IMR-90 (cell line): ENCODE data around the gene TFAP2E. TPM values are rescaled to one million over a fixed set of nuclear protein-coding genes. Genes with fewer than 3 reads are reported as not detected.

Experiments
- ATAC-seq: fragments of 200-7000 bp; cut with Tn5 transposase; 2 replicates; pipeline ENCODE4 v1.9.1; 2020; ENCODE audit warnings: low read depth, mild to moderate bottlenecking, moderate library complexity
- BruUV-seq: library from RNA; stranded (reverse); fragments of 400-500 nt; replicated peaks from 2 replicates; lab custom pipeline; 2021; lab: Mats Ljungman, UMichigan
- CTCF ChIA-PET: fragments of 300-600 bp; formaldehyde crosslinking; extraction: SDS; loops from one replicate; lab custom pipeline; 2021; ENCODE audit warnings: antibody characterized with exemption; lab: Yijun Ruan, JAX
- POLR2A ChIA-PET: fragments of 300-600 bp; sonication (Branson Sonifier 250); formaldehyde crosslinking; loops from one replicate; lab custom pipeline; 2022; ENCODE audit warnings: antibody characterized with exemption; ENCODE audit not compliant: unreplicated experiment; lab: Charles Lee
- DNase-seq: peaks from one replicate; pipeline ENCODE4 v3.0.0; 2013
- H2AFZ ChIP-seq: replicated peaks from 2 replicates; pipeline ENCODE3; 2013; ENCODE audit warnings: low read length, mild to moderate bottlenecking; ENCODE audit not compliant: poor library complexity
- H2AK5ac ChIP-seq: 2 replicates; pipeline ENCODE4 v1.6.1; 2013; ENCODE audit warnings: low read depth, low read length, inconsistent platforms
- H2AK9ac ChIP-seq: replicated peaks from 2 replicates; pipeline ENCODE3; 2013; ENCODE audit warnings: mild to moderate bottlenecking, low read depth, low read length, moderate library complexity; ENCODE audit not compliant: poor library complexity
- H2BK120ac ChIP-seq: 2 replicates; pipeline ENCODE4 v1.6.1; 2013; ENCODE audit warnings: low read depth, low read length, inconsistent platforms
- H2BK15ac ChIP-seq: 3 replicates; pipeline ENCODE4 v1.6.1; 2013; ENCODE audit warnings: low read depth, low read length, inconsistent platforms
- H2BK20ac ChIP-seq: 2 replicates; pipeline ENCODE4 v1.6.1; 2013; ENCODE audit warnings: low read depth, mild to moderate bottlenecking, inconsistent platforms, low read length, moderate library complexity
- H2BK5ac ChIP-seq: 2 replicates; pipeline ENCODE4 v1.6.1; 2013; ENCODE audit warnings: mild to moderate bottlenecking, low read depth, low read length, inconsistent platforms; ENCODE audit not compliant: poor library complexity, severe bottlenecking
- H3K14ac ChIP-seq: replicated peaks from 2 replicates; pipeline ENCODE4 v1.6.1; 2013; ENCODE audit warnings: low read depth, low read length, inconsistent platforms
- H3K18ac ChIP-seq: 2 replicates; pipeline ENCODE4 v1.6.1; 2013; ENCODE audit warnings: low read depth, low read length, control low read depth
- H3K23ac ChIP-seq: 2 replicates; pipeline ENCODE4 v1.6.1; 2013; ENCODE audit warnings: low read depth, low read length, inconsistent platforms
- H3K27ac ChIP-seq: 2 replicates; pipeline ENCODE4 v1.5.1; 2013; ENCODE audit warnings: mild to moderate bottlenecking, control low read depth, low read length; ENCODE audit not compliant: insufficient read depth
- H3K27me3 ChIP-seq: 2 replicates; pipeline ENCODE4 v1.6.1; 2013; ENCODE audit warnings: low read length; ENCODE audit not compliant: control insufficient read depth, insufficient read depth
- H3K36me3 ChIP-seq: 2 replicates; pipeline ENCODE4 v1.6.1; 2013; ENCODE audit warnings: low read length, mixed read lengths; ENCODE audit not compliant: control insufficient read depth, insufficient read depth
- H3K4ac ChIP-seq: 2 replicates; pipeline ENCODE4 v1.6.1; 2013; ENCODE audit warnings: low read depth, low read length, inconsistent platforms
- H3K4me1 ChIP-seq: 2 replicates; pipeline ENCODE4 v1.6.1; 2013; ENCODE audit warnings: low read length, mixed read lengths; ENCODE audit not compliant: control insufficient read depth, insufficient read depth
- H3K4me2 ChIP-seq: 2 replicates; pipeline ENCODE4 v1.6.1; 2013; ENCODE audit warnings: low read depth, mild to moderate bottlenecking, control low read depth, low read length, moderate library complexity
- H3K4me3 ChIP-seq: 2 replicates; pipeline ENCODE4 v1.5.1; 2013; ENCODE audit warnings: low read depth, mild to moderate bottlenecking, control low read depth, low read length, moderate library complexity; ENCODE audit not compliant: insufficient read depth
- H3K56ac ChIP-seq: 2 replicates; pipeline ENCODE4 v1.6.1; 2013; ENCODE audit warnings: low read length, inconsistent platforms; ENCODE audit not compliant: insufficient read depth; ENCODE audit errors: extremely low read depth
- H3K79me1 ChIP-seq, 2 experiments: 2 replicates each; pipeline ENCODE4 v1.6.1; 2013; ENCODE audit warnings: low read length in 2 of 2, inconsistent platforms in 1 of 2, low read depth in 1 of 2
- H3K9ac ChIP-seq: 2 replicates; pipeline ENCODE4 v1.6.1; 2013; ENCODE audit warnings: low read depth, low read length, control low read depth
- H3K9me1 ChIP-seq: 2 replicates; pipeline ENCODE4 v1.6.1; 2013; ENCODE audit warnings: low read length, inconsistent platforms; ENCODE audit not compliant: insufficient read depth
- H3K9me3 ChIP-seq: 2 replicates; pipeline ENCODE4 v1.6.1; 2013; ENCODE audit warnings: low read length; ENCODE audit not compliant: control insufficient read depth, insufficient read depth
- H4K20me1 ChIP-seq: 2 replicates; pipeline ENCODE4 v1.6.1; 2013; ENCODE audit warnings: low read length, inconsistent platforms; ENCODE audit not compliant: insufficient read depth
- H4K5ac ChIP-seq: 2 replicates; pipeline ENCODE4 v1.6.1; 2013; ENCODE audit warnings: mild to moderate bottlenecking, low read depth, low read length, control low read depth
- H4K8ac ChIP-seq, 2 experiments: 2 replicates each; pipeline ENCODE4 v1.6.1; 2013; ENCODE audit warnings: low read depth in 2 of 2, low read length in 2 of 2, control low read depth in 1 of 2, inconsistent platforms in 1 of 2
- H4K91ac ChIP-seq: 2 replicates; pipeline ENCODE4 v1.6.1; 2013; ENCODE audit warnings: low read depth, low read length, inconsistent platforms; ENCODE audit not compliant: insufficient read depth
- CHD1 ChIP-seq: IDR thresholded peaks from 2 replicates; pipeline ENCODE4 v1.6.1; 2012; ENCODE audit warnings: low read depth, low read length, improper control_type of control experiment
- MXI1 ChIP-seq: IDR thresholded peaks from 2 replicates; pipeline ENCODE4 v1.6.1; 2012; ENCODE audit warnings: low read depth, mild to moderate bottlenecking, low read length, moderate library complexity, borderline replicate concordance
- NFE2L2 ChIP-seq: fragments of 150-350 bp; IDR thresholded peaks from 2 replicates; pipeline ENCODE4 v1.6.1; 2016; ENCODE audit warnings: low read depth, mild to moderate bottlenecking, low read length
- POLR2A ChIP-seq: IDR thresholded peaks from 2 replicates; pipeline ENCODE4 v1.6.1; 2012; ENCODE audit warnings: mild to moderate bottlenecking, low read depth, low read length
- SMC3 ChIP-seq: fragments of 150-350 bp; IDR thresholded peaks from 2 replicates; pipeline ENCODE4 v1.6.1; 2016; ENCODE audit warnings: low read depth, mild to moderate bottlenecking, antibody characterized with exemption, low read length, moderate library complexity
- WGBS, 2 experiments: methylation state at CpG; one replicate each; pipeline versions ENCODE4 v1.1.5 to v1.1.7; 2013; ENCODE audit warnings: missing lambda C conversion rate in 2 of 2; ENCODE audit not compliant: insufficient read length in 1 of 2; ENCODE audit errors: extremely low coverage in 2 of 2; 5-methylcytosine and 5-hydroxymethylcytosine counted together
- dilution Hi-C: fragments of 300-500 bp; cut with HindIII; formaldehyde crosslinking; loops from one replicate; pipeline ENCODE4 v1.14.3; 2018; ENCODE audit warnings: low sequenced_read_pairs; ENCODE audit not compliant: unreplicated experiment
- in situ Hi-C: fragments of 300-500 bp; cut with MboI; formaldehyde crosslinking; loops from 3 replicates; pipeline ENCODE4 v1.14.3; 2019; ENCODE audit warnings: low sequenced_read_pairs, inconsistent platforms, mixed read lengths
- intact Hi-C: fragments of 100-400 bp; cut with micrococcal nuclease; formaldehyde crosslinking; loops from 2 replicates; pipeline ENCODE4 v1.10.0; 2022
- polyA plus RNA-seq, 3 experiments: library from polyadenylated mRNA; depleted of rRNA; stranded (reverse); fragments of >200 nt; gene quantifications; 2 replicates each; pipeline ENCODE4 v1.2.3, GENCODE V29; 2012; ENCODE audit warnings: low replicate concordance in 1 of 3
- total RNA-seq: library from RNA; depleted of rRNA; stranded (reverse); fragments of >200 nt; gene quantifications from 2 replicates; pipeline ENCODE4 v1.2.3, GENCODE V29; 2012
- TF ChIP-seq, protein P1 (sequence below): fragments of 150-350 bp; IDR thresholded peaks from 2 replicates; pipeline ENCODE4 v1.6.1; 2017; ENCODE audit warnings: mild to moderate bottlenecking, antibody characterized with exemption, low read length, low read depth

Gene TFAP2E
- total and polyA plus RNA-seq, 2 of the 4 experiments (the other 2 are of a cell fraction) = under 0.01 to 0.19 TPM

DNA sequence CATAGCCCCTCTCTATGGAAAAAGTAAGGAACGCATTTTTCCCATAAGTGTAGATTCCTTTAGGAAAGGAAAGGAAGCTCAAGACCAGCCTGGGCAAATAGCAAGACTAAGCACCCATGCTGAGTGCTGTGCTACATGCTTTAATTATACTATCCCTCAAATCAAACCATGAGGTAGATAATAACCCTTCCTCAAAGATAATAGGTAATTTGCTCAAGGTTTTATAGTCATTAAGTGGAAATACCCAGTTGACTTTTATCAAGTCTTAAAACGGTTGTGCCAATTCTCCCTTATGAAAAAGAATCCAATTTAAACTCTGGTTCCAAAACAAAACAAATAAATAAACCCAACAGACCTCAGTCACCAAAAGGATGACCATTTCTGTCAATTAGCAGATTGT is 19.3 kb upstream of the TFAP2E start:
- TF ChIP-seq CHD1 = no peak
- TF ChIP-seq, protein P1, sequence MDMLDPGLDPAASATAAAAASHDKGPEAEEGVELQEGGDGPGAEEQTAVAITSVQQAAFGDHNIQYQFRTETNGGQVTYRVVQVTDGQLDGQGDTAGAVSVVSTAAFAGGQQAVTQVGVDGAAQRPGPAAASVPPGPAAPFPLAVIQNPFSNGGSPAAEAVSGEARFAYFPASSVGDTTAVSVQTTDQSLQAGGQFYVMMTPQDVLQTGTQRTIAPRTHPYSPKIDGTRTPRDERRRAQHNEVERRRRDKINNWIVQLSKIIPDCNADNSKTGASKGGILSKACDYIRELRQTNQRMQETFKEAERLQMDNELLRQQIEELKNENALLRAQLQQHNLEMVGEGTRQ = no peak
- no peak for TF ChIP-seq MXI1
- no peak for TF ChIP-seq SMC3
- no peak for TF ChIP-seq POLR2A
- TF ChIP-seq NFE2L2 = no peak
- BruUV-seq = no TSS peak

More for the DNA sequence above, 19.3 kb upstream of the TFAP2E start:
- Histone ChIP-seq H2AK5ac (no peak overlapping the region), H3K23ac (no peak overlapping the region), H3K9me3 (no peaks in the 10 kb centered on the region), H3K4me2 (no peak overlapping the region), H3K27ac (no peak overlapping the region), H2AK9ac (no peak overlapping the region), H4K8ac (no peak overlapping the region), H2BK120ac (no peak overlapping the region), H2AFZ (no peak overlapping the region), H3K56ac (no peak overlapping the region), H3K36me3 (peaks cover 8% of the 10 kb centered on the region), H3K79me1 (peaks cover 9 to 64% of the 10 kb centered on the region in 2 experiments), H4K5ac (no peak overlapping the region), H3K4ac (no peak overlapping the region), H4K20me1 (peaks cover 8% of the 10 kb centered on the region; the same call in 1 of the 2 replicates), H3K27me3 (no peaks in the 10 kb centered on the region), H3K9me1 (peaks cover 6% of the 10 kb centered on the region), H3K4me3 (no peak overlapping the region), H3K9ac (no peak overlapping the region), H2BK20ac (no peak overlapping the region), H3K18ac (no peak overlapping the region), H4K91ac (no peak overlapping the region), H2BK5ac (no peak overlapping the region), H3K4me1 (peaks cover 6% of the 10 kb centered on the region; the same call in 1 of the 2 replicates), H3K14ac (no peak overlapping the region), H2BK15ac (no peak overlapping the region)
- POLR2A ChIA-PET = no interaction called here
- intact Hi-C loops = no loop called here
- no CpG with 5 or more reads among the region's 2 CpGs for WGBS, 2 experiments
- in situ Hi-C loops = no loop called here
- no peak for ATAC-seq
- dilution Hi-C loops = no loop called here
- CTCF ChIA-PET = interaction anchor here (0.6 kb wide), 1 partner anchor 90 kb away, joined by 3 read pairs; no protein-coding TSS in a partner anchor
- no peak for DNase-seq
